Regular cardiac myocyte (primary cell): ENCODE results near the gene POLD3. TPM values are rescaled to one million over a fixed set of nuclear protein-coding genes. Genes with fewer than 3 reads are reported as not detected.

Source experiments
- total RNA-seq: library from RNA; depleted of rRNA; stranded (reverse); fragments of >200 nt; gene quantifications from 2 replicates; pipeline ENCODE4 v1.2.3, GENCODE V29; 2014

POLD3 gene
- 11.8 and 14.0 TPM in 2 replicates for total RNA-seq

GRCh38 chr11:74592441-74593362 is at the start of gene POLD3:
POLD3 (plus strand) TSS chr11:74592582; CDS start chr11:74592659, 77 bp downstream.

Other genes starting within 250 kb of the POLD3 start
- gene PGM2L1, start 194.1 kb upstream of the POLD3 start, total RNA-seq, result 5.0 and 9.3 TPM in 2 replicates
- 0.58 and 3.4 TPM in 2 replicates for gene KCNE3, start 125.0 kb upstream of the POLD3 start, total RNA-seq
- 1.5 and 4.2 TPM in 2 replicates for gene LIPT2, start 98.9 kb upstream of the POLD3 start, total RNA-seq
- under 0.01 TPM in 1 of 2 replicates, not detected in the other for gene CHRDL2, start 138.8 kb downstream of the POLD3 start, total RNA-seq
- gene RNF169, start 156.3 kb downstream of the POLD3 start, total RNA-seq, result 14.8 and 22.6 TPM in 2 replicates